Measurements from ENCODE around the gene HRH1.

Gene HRH1

GRCh38 chr3:11230832-11231231 is 76.5 kb downstream of the HRH1 start:
- Histone ChIP-seq H3K4me3 (ENCODE audit: low read depth, low read length) (no peak overlapping the region), H2AFZ (no peak overlapping the region), H3K36me3 (ENCODE audit: control insufficient read depth, insufficient read depth, low read length) (no peaks in the 10 kb centered on the region), H3K79me2 (no peaks in the 10 kb centered on the region), H3K4me2 (ENCODE audit: low read length) (no peak overlapping the region), H3K27me3 (ENCODE audit: control insufficient read depth, insufficient read depth, low read length) (no peaks in the 10 kb centered on the region), H3K9me3 (ENCODE audit: control insufficient read depth, low read length) (no peaks in the 10 kb centered on the region), H3K4me1 (no peaks in the 10 kb centered on the region), H3K27ac (no peak overlapping the region), H3K9ac (no peak overlapping the region)
- no peak for TF ChIP-seq CTCF (IDR thresholded peaks at IDR 0.05)

- Histone ChIP-seq H3K36me3 (ENCODE audit: control insufficient read depth, insufficient read depth, low read length) (no peaks in the 10 kb centered on the region), H3K4me3 (ENCODE audit: low read depth, low read length) (no peak overlapping the region), H3K27me3 (ENCODE audit: control insufficient read depth, insufficient read depth, low read length) (no peaks in the 10 kb centered on the region), H3K79me2 (no peaks in the 10 kb centered on the region), H3K9me3 (ENCODE audit: control insufficient read depth, low read length) (no peaks in the 10 kb centered on the region), H3K4me1 (no peaks in the 10 kb centered on the region), H3K27ac (no peak overlapping the region), H3K9ac (no peak overlapping the region), H2AFZ (no peak overlapping the region), H3K4me2 (ENCODE audit: low read length) (no peak overlapping the region)
- TF ChIP-seq CTCF (IDR thresholded peaks at IDR 0.05): no peak
Measured at GRCh38 chr3:11235385-11235784, 81.1 kb downstream of the HRH1 start.

GRCh38 chr3:11236588-11237461 is 82.5 kb downstream of the HRH1 start:
- H2AFZ ChIP-seq: no peak overlapping the region
- H3K9me3 ChIP-seq (ENCODE audit: control insufficient read depth, low read length): no peaks in the 10 kb centered on the region
- H3K27ac ChIP-seq: no peak overlapping the region
- H3K4me1 ChIP-seq: no peaks in the 10 kb centered on the region
- H3K4me2 ChIP-seq (ENCODE audit: low read length): no peak overlapping the region
- H3K79me2 ChIP-seq: no peaks in the 10 kb centered on the region
- no peaks in the 10 kb centered on the region for H3K36me3 ChIP-seq (ENCODE audit: control insufficient read depth, insufficient read depth, low read length)
- no peak overlapping the region for H3K4me3 ChIP-seq (ENCODE audit: low read depth, low read length)
- H3K9ac ChIP-seq: no peak overlapping the region
- peak; percentile 83 for TF ChIP-seq CTCF (IDR thresholded peaks at IDR 0.05)
- no peaks in the 10 kb centered on the region for H3K27me3 ChIP-seq (ENCODE audit: control insufficient read depth, insufficient read depth, low read length)

GRCh38 chr3:11238060-11238459 is 83.8 kb downstream of the HRH1 start:
- Histone ChIP-seq H2AFZ (no peak overlapping the region), H3K27ac (no peak overlapping the region), H3K27me3 (ENCODE audit: control insufficient read depth, insufficient read depth, low read length) (no peaks in the 10 kb centered on the region), H3K79me2 (no peaks in the 10 kb centered on the region), H3K4me2 (ENCODE audit: low read length) (no peak overlapping the region), H3K9me3 (ENCODE audit: control insufficient read depth, low read length) (no peaks in the 10 kb centered on the region), H3K36me3 (ENCODE audit: control insufficient read depth, insufficient read depth, low read length) (no peaks in the 10 kb centered on the region), H3K9ac (no peak overlapping the region), H3K4me1 (no peaks in the 10 kb centered on the region), H3K4me3 (ENCODE audit: low read depth, low read length) (no peak overlapping the region)
- TF ChIP-seq CTCF (IDR thresholded peaks at IDR 0.05): no peak

- no peaks in the 10 kb centered on the region for H3K36me3 ChIP-seq (ENCODE audit: control insufficient read depth, insufficient read depth, low read length)
- H3K4me2 ChIP-seq (ENCODE audit: low read length): no peak overlapping the region
- no peaks in the 10 kb centered on the region for H3K79me2 ChIP-seq
- no peaks in the 10 kb centered on the region for H3K4me1 ChIP-seq
- H3K27me3 ChIP-seq (ENCODE audit: control insufficient read depth, insufficient read depth, low read length): no peaks in the 10 kb centered on the region
- H3K9ac ChIP-seq: no peak overlapping the region
- H3K4me3 ChIP-seq (ENCODE audit: low read depth, low read length): no peak overlapping the region
- H2AFZ ChIP-seq: no peak overlapping the region
- H3K9me3 ChIP-seq (ENCODE audit: control insufficient read depth, low read length): no peaks in the 10 kb centered on the region
- TF ChIP-seq CTCF (IDR thresholded peaks at IDR 0.05): no peak
- H3K27ac ChIP-seq: no peak overlapping the region
Measured at GRCh38 chr3:11238880-11239279, 84.6 kb downstream of the HRH1 start.

All from parathyroid adenoma (tissue), 2 donors.